Thyroid gland (tissue), 4 donors: ENCODE results near the gene DDX24. TPM values are rescaled to one million over a fixed set of nuclear protein-coding genes. Genes with fewer than 3 reads are reported as not detected.

Source experiments
- DNase-seq, 2 donors: peaks; one replicate each; pipeline ENCODE4 v3.0.0-alpha.2; 2019
- H3K27ac ChIP-seq, 3 donors: fragments of 200-600 bp; sonication (generic); 1 replicate in 2 of 3; 2 replicates in 1 of 3; pipeline ENCODE4 v1.5.1; 2016 to 2019; ENCODE audit warnings: mild to moderate bottlenecking in 1 of 3, moderate library complexity in 1 of 3
- H3K27me3 ChIP-seq: fragments of 200-600 bp; sonication (generic); one replicate; pipeline ENCODE4 v1.5.1; 2019
- H3K36me3 ChIP-seq, 2 donors: fragments of 200-600 bp; sonication (generic); one replicate each; pipeline ENCODE4 v1.5.1; 2016 to 2019
- H3K4me1 ChIP-seq, 2 donors: fragments of 200-600 bp; sonication (generic); one replicate each; pipeline ENCODE4 v1.5.1; 2017 to 2019
- H3K4me3 ChIP-seq, 3 donors: fragments of 200-600 bp; sonication (generic); replicated peaks in 1 of 3; 1 replicate in 2 of 3; 2 replicates in 1 of 3; pipeline ENCODE4 v1.5.1; 2016; ENCODE audit warnings: mild to moderate bottlenecking in 1 of 3
- H3K9me3 ChIP-seq: fragments of 200-600 bp; sonication (generic); one replicate; pipeline ENCODE4 v1.5.1; 2017
- POLR2A ChIP-seq, 2 donors: fragments of 450-650 bp; IDR thresholded peaks; one replicate each; pipeline ENCODE4 v1.6.1; 2017; ENCODE audit warnings: antibody characterized with exemption in 2 of 2, mild to moderate bottlenecking in 2 of 2, moderate library complexity in 1 of 2
- WGBS, 2 donors: methylation state at CpG; one replicate each; pipeline ENCODE4 v1.1.5; 2017; 5-methylcytosine and 5-hydroxymethylcytosine counted together
- intact Hi-C: fragments of 100-400 bp; cut with DNase I; formaldehyde crosslinking; loops from one replicate; pipeline ENCODE4 v1.15.1; 2023
- total RNA-seq, 4 donors: library from RNA; depleted of rRNA; stranded (reverse); fragments of >200 nt; gene quantifications; one replicate each; pipeline ENCODE4 v1.2.3, GENCODE V29; 2016
- TF ChIP-seq, protein P1 (sequence below), 6 experiments: fragments of 200-600 bp in 3 of 6; fragments of 450-650 bp in 3 of 6; sonication (generic) in 3 of 6; IDR thresholded peaks; one replicate each; pipeline ENCODE4 v1.5.1; 2016 to 2019; ENCODE audit warnings: antibody characterized with exemption in 6 of 6, mild to moderate bottlenecking in 2 of 6, inconsistent platforms in 1 of 6, moderate library complexity in 1 of 6

DDX24 gene
- total RNA-seq, 4 donors from 2014 or later: 139 to 209 (median 193) TPM

DNA sequence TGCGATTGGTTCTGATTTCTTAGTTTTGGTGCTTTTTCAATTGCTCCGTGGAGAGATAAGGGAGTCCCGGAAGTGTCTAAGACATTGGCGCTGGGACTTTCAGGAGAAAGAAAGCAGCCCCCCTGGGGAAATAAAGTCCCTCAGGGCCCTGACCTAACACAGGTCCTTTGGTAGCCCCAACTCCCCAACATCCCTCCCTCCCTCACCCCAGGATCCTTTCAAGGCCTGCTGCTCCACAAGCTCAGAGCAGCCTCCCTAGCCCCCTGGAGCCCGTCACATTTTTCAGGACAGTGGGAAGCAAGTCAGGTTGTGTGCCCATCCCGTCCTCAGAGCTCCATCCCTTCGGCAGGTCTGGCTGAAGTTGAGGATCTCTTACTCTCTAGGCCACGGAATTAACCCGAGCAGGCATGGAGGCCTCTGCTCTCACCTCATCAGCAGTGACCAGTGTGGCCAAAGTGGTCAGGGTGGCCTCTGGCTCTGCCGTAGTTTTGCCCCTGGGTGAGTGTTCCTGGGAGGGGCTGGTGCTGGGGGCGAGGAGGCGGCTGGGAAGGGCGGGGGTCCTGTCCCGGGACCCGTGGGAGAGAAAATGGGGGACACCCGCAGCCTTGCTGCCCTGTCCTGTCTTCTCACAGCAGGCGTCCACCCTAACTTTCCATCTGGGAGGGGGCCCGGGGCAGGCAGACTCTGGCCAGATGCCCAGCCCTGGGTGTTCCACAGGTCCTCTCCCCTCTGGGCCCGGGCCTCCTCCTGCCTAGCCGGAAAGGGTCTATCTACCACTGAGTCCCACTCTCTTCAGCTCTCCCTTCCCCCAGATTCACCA, 30.5 kb upstream of the DDX24 start:
- TF ChIP-seq, protein P1, sequence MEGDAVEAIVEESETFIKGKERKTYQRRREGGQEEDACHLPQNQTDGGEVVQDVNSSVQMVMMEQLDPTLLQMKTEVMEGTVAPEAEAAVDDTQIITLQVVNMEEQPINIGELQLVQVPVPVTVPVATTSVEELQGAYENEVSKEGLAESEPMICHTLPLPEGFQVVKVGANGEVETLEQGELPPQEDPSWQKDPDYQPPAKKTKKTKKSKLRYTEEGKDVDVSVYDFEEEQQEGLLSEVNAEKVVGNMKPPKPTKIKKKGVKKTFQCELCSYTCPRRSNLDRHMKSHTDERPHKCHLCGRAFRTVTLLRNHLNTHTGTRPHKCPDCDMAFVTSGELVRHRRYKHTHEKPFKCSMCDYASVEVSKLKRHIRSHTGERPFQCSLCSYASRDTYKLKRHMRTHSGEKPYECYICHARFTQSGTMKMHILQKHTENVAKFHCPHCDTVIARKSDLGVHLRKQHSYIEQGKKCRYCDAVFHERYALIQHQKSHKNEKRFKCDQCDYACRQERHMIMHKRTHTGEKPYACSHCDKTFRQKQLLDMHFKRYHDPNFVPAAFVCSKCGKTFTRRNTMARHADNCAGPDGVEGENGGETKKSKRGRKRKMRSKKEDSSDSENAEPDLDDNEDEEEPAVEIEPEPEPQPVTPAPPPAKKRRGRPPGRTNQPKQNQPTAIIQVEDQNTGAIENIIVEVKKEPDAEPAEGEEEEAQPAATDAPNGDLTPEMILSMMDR (IDR thresholded peaks at IDR 0.05): no peak
- TF ChIP-seq POLR2A (IDR thresholded peaks at IDR 0.05): no peak
- peaks cover 0 to 19% of the 10 kb centered on the region in 2 donors for H3K4me1 ChIP-seq
- no peaks in the 10 kb centered on the region for H3K27me3 ChIP-seq
- intact Hi-C loops: no loop called here
- peak overlapping the region; percentile 27 to 77 (median 67) for H3K27ac ChIP-seq
- peak overlapping the region in 1 of 3 donors; percentile 23 for H3K4me3 ChIP-seq
- WGBS, 2 donors: 78 to 90% methylated on average over 14 to 19 of the region's 20 CpGs
- no peaks in the 10 kb centered on the region for H3K9me3 ChIP-seq
- DNase-seq: no peak
- H3K36me3 ChIP-seq: no peaks in the 10 kb centered on the region

DNA sequence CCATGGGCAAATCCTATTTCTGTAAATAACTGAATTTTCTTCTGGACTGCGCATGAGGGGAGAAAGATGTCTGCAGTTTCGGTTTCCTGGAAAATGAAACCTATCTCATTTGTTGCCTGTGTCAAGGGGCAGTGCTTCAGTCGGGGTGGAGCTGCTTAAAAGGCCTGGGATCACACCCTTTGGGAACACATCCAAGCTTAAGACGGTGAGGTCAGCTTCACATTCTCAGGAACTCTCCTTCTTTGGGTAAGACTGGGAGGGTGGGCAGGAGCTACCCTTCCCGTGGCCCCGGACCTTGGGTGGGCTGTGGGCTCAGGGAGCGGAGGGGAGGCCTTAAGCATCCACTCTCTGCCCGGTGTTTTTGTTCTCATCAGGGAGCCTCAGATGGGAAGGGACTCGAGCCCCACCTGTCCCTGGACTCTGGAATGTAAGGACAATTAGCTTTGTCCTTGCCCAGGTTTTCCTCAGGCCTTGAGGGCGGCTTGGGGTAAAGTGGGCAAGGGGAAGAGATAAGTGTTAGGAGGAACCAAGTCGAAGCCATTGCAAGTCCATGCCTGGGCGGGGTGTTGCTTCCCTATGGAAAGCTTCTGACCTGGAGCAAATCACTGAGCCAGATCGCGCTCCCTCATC, 29.7 kb upstream of the DDX24 start, which contains the start of gene IFI27:
Gene IFI27 (plus strand): TSS at position 185 of the 630 bp plus-strand sequence.
- DNase-seq: no peak
- 68 to 73% methylated on average over 14 of the region's 14 CpGs for WGBS, 2 donors
- Histone ChIP-seq H3K4me1 (peaks cover 0 to 19% of the 10 kb centered on the region in 2 donors), H3K9me3 (no peaks in the 10 kb centered on the region), H3K4me3 (peak within 1 kb of the TSS in 1 of 3 donors; percentile 23), H3K27me3 (no peaks in the 10 kb centered on the region), H3K36me3 (no peaks in the 10 kb centered on the region), H3K27ac (peak within 1 kb of the TSS; percentile 27 to 77 (median 67))
- intact Hi-C loops: no loop called here
- peak in 1 of 2 donors; percentile 39 for TF ChIP-seq POLR2A (IDR thresholded peaks at IDR 0.05)
- TF ChIP-seq, protein P1 (IDR thresholded peaks at IDR 0.05): no peak

DNA sequence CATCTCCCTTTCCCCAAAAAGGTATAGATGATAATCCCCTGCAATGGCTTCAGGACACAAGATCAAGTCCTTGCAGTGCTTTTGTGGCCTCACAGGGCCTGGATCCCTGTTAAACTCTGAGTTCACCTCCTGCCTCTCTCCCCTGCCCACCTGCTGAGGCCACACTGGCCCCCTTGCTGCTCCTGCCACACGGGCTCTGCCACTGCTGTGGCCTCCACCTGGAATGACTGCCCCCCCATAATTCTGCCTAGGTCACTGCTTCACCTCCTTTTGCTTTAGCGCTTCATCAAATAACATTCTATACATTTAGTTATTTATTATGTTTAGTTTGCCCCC, 28.9 kb upstream of the DDX24 start:
- no peak for DNase-seq

DNA sequence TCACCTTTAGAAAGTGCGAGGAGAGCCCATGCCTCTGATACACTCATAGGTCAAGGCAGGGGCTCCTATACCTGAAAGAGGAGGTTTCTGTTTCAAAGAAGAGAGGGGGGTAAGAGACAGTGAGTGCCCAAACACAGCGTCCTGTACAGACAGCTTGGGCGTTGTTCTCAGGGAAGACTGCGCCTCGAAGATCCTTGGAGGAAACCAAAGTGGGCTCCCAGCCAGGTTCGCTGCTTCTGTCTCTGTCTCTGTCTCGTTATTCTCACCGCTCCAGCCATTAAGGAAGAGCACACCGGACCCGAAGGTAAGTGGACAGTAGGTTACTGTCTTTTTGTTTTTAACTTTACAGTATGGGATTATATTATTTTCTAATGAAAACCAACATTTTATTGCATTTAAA, 23.7 kb upstream of the DDX24 start:
- peaks cover 0 to 2% of the 10 kb centered on the region in 2 donors for H3K4me1 ChIP-seq
- H3K4me3 ChIP-seq: no peak overlapping the region
- WGBS, 2 donors: 84 to 85% methylated on average over 10 of the region's 10 CpGs
- TF ChIP-seq, protein P1 (IDR thresholded peaks at IDR 0.05): no peak
- TF ChIP-seq POLR2A (IDR thresholded peaks at IDR 0.05): no peak
- intact Hi-C loops: no loop called here
- H3K36me3 ChIP-seq: no peaks in the 10 kb centered on the region
- no peak for DNase-seq
- no peaks in the 10 kb centered on the region for H3K27me3 ChIP-seq
- no peak overlapping the region for H3K27ac ChIP-seq
- no peaks in the 10 kb centered on the region for H3K9me3 ChIP-seq

More for the DNA sequence above, 28.9 kb upstream of the DDX24 start:
- peaks cover 0 to 11% of the 10 kb centered on the region in 2 donors for H3K4me1 ChIP-seq
- intact Hi-C loops: no loop called here
- H3K27ac ChIP-seq: peak overlapping the region in 2 of 3 donors; percentile 54 to 67
- 95 to 98% methylated on average over 2 of the region's 2 CpGs for WGBS, 2 donors
- no peaks in the 10 kb centered on the region for H3K36me3 ChIP-seq
- no peak overlapping the region for H3K4me3 ChIP-seq
- H3K27me3 ChIP-seq: no peaks in the 10 kb centered on the region
- H3K9me3 ChIP-seq: no peaks in the 10 kb centered on the region
- TF ChIP-seq, protein P1 (IDR thresholded peaks at IDR 0.05): no peak
- TF ChIP-seq POLR2A (IDR thresholded peaks at IDR 0.05): no peak
